Heart left ventricle (tissue), 16 donors: Measurements from ENCODE around the gene NPY5R. TPM values are rescaled to one million over a fixed set of nuclear protein-coding genes. Genes with fewer than 3 reads are reported as not detected.
A peak's percentile ranks its signal among the peaks of the same experiment; 100 is the strongest.

Experiments used
- ATAC-seq, 4 donors: fragments of 200-7000 bp; cut with Tn5 transposase; one replicate each; pipeline ENCODE4 v1.9.1; 2020 to 2022; ENCODE audit warnings: moderate library complexity in 4 of 4, mild to moderate bottlenecking in 3 of 4, moderate number of reproducible peaks in 1 of 4
- DNase-seq, 5 donors: peaks; one replicate each; pipeline ENCODE4 v3.0.0-alpha.2; 2020
- H3K27ac ChIP-seq, 12 donors: fragments of 200-600 bp; sonication (generic) in 4 of 12; one replicate each; pipeline versions ENCODE4 v1.5.0 to v1.8.0; 2016 to 2022; ENCODE audit warnings: mild to moderate bottlenecking in 2 of 12
- H3K27me3 ChIP-seq, 9 donors: fragments of 200-600 bp; sonication (generic) in 2 of 9; one replicate each; pipeline versions ENCODE4 v1.5.1 to v1.8.0; 2016 to 2022; ENCODE audit warnings: mild to moderate bottlenecking in 3 of 9
- H3K36me3 ChIP-seq, 9 donors: fragments of 200-600 bp; sonication (generic) in 2 of 9; one replicate each; pipeline versions ENCODE4 v1.5.0 to v1.8.0; 2018 to 2022; ENCODE audit warnings: mild to moderate bottlenecking in 2 of 9
- H3K4me1 ChIP-seq, 12 donors: fragments of 200-600 bp; sonication (generic) in 4 of 12; one replicate each; pipeline versions ENCODE4 v1.5.0 to v1.8.0; 2016 to 2022; ENCODE audit warnings: mild to moderate bottlenecking in 3 of 12
- H3K4me3 ChIP-seq, 12 donors: fragments of 200-600 bp; sonication (generic) in 4 of 12; one replicate each; pipeline versions ENCODE4 v1.5.0 to v1.8.0; 2017 to 2022; ENCODE audit warnings: mild to moderate bottlenecking in 9 of 12, moderate library complexity in 4 of 12
- H3K9me3 ChIP-seq, 12 donors: fragments of 200-600 bp; sonication (generic) in 4 of 12; one replicate each; pipeline versions ENCODE4 v1.5.0 to v1.8.0; 2016 to 2022; ENCODE audit warnings: mild to moderate bottlenecking in 1 of 12
- CTCF ChIP-seq, 12 donors: fragments of 200-600 bp; sonication (generic) in 4 of 12; IDR thresholded peaks; one replicate each; pipeline versions ENCODE4 v1.5.0 to v1.8.0; 2018 to 2022; ENCODE audit warnings: antibody characterized with exemption in 12 of 12, mild to moderate bottlenecking in 5 of 12
- POLR2A ChIP-seq, 2 donors: fragments of 450-650 bp; IDR thresholded peaks; one replicate each; pipeline ENCODE4 v1.6.1; 2017; ENCODE audit warnings: antibody characterized with exemption in 2 of 2, mild to moderate bottlenecking in 2 of 2, moderate library complexity in 2 of 2
- WGBS, 4 donors: extraction: QIAGEN DNeasy Blood & Tissue Kit in 2 of 4; methylation state at CpG; one replicate each; pipeline versions ENCODE4 v1.1.5 to v1.1.7; 2013 to 2018; 5-methylcytosine and 5-hydroxymethylcytosine counted together
- intact Hi-C, 10 donors: fragments of 100-400 bp; cut with DNase I; formaldehyde crosslinking; loops; one replicate each; pipeline versions ENCODE4 v1.11.1 to v1.14.2; 2022
- polyA plus RNA-seq, 2 donors: library from polyadenylated mRNA; stranded (reverse); fragments of 200-250 nt; gene quantifications; one replicate each; pipeline ENCODE4 v1.2.3, GENCODE V29; 2013
- total RNA-seq, 9 donors: library from RNA; depleted of rRNA in 2 of 9; stranded (reverse); fragments of >200 nt in 2 of 9; fragmentation: NEBNext Ultra II Directional in 3 of 9; extraction: Animal tissue kit (Norgen Biotek cat#: 25700) in 3 of 9; gene quantifications; one replicate each; pipeline versions ENCODE4 v1.1.0 to v1.2.4, GENCODE V29; 2016 to 2023
- donor health status: ischemic (EF 13 %, LVEDD 7.1; RV severe dilation, severe dysfunction).
- donor health status: healthy with polysubstance abuse.
- donor health status: DM: no; HTN: yes; CAD: no.
- donor health status: DM: no; HTN: no; CAD: no.
- donor health status: ischemic (EF 25% LVEDD 6.9; RV normal size, moderate dysfunction).
- donor health status: ischemic (EF 25% LVEDD 5.7; RV mildly dilated, moderate dysfunction).
- donor health status: healthy.
- donor health status: DM: yes; HTN: yes; CAD: no.
- donor health status: ischemic (EF 35%, LVEDD 5.7; RV mildly dilated, moderate dysfunction).
- donor health status: nonischemic (EF 11% LVEDD 7.7; RV severe dilation, severe dysfunction).
- donor health status: DM: yes; HTN: yes; CAD: no.
- donor health status: PGD.
- donor health status: ischemic (EF 29% LVEDD 5.4; RV normal size, mild dysfunction).
- donor health status: nonischemic (EF 23%, LVEDD 6.1; RV moderate dilation, normal function).

The NPY5R gene
- total and polyA plus RNA-seq, 11 donors, result 0.04 to 0.52 (median 0.17) TPM; not detected in 5

GRCh38 chr4:163392328-163392727 lies 48.6 kb downstream of the NPY5R start:
- Histone ChIP-seq H3K36me3 (no peaks in the 10 kb centered on the region), H3K4me3 (no peak overlapping the region), H3K9me3 (peaks cover 0 to 2% (median 0%) of the 10 kb centered on the region in 12 donors), H3K4me1 (peaks cover 0 to 6% (median 0%) of the 10 kb centered on the region in 12 donors), H3K27ac (peak overlapping the region in 3 of 12 donors; percentile 16 to 41 (median 23)), H3K27me3 (no peaks in the 10 kb centered on the region)
- TF ChIP-seq CTCF (IDR thresholded peaks at IDR 0.05) (no peak), POLR2A (IDR thresholded peaks at IDR 0.05) (no peak)
- 35 to 48% (median 42%) methylated on average over 4 of the region's 4 CpGs for WGBS, 4 donors
- intact Hi-C loops, result loop anchor here in 1 of 10 donors (5.0 kb wide), 1 partner anchor 50 kb away; the partner anchor contains the start of gene NPY5R
- ATAC-seq (no peak), DNase-seq (no peak)

- no peak for ATAC-seq
- DNase-seq, result no peak
- WGBS, 4 donors, result 82 to 89% (median 87%) methylated on average over 6 of the region's 6 CpGs
- Histone ChIP-seq H3K4me3 (no peak overlapping the region), H3K4me1 (peaks cover 0 to 6% (median 0%) of the 10 kb centered on the region in 12 donors), H3K27me3 (no peaks in the 10 kb centered on the region), H3K9me3 (peaks cover 0 to 6% (median 0%) of the 10 kb centered on the region in 12 donors), H3K36me3 (no peaks in the 10 kb centered on the region), H3K27ac (no peak overlapping the region)
- no peak for TF ChIP-seq POLR2A (IDR thresholded peaks at IDR 0.05)
- no peak for TF ChIP-seq CTCF (IDR thresholded peaks at IDR 0.05)
- intact Hi-C loops, result loop anchor here in 1 of 10 donors (5.0 kb wide), 1 partner anchor 51 kb away; the partner anchor contains the start of gene NPY5R
Observed at GRCh38 chr4:163393471-163393870, 49.8 kb downstream of the NPY5R start.

- Histone ChIP-seq H3K27me3 (no peaks in the 10 kb centered on the region), H3K36me3 (no peaks in the 10 kb centered on the region), H3K27ac (peak overlapping the region in 2 of 12 donors; percentile 18 to 33), H3K4me3 (peak overlapping the region in 3 of 12 donors; percentile 32 to 48 (median 43)), H3K9me3 (peaks cover 0 to 6% (median 0%) of the 10 kb centered on the region in 12 donors), H3K4me1 (peaks cover 0 to 6% (median 0%) of the 10 kb centered on the region in 12 donors)
- intact Hi-C loops, result no loop called here
- TF ChIP-seq POLR2A (IDR thresholded peaks at IDR 0.05), result no peak
- TF ChIP-seq CTCF (IDR thresholded peaks at IDR 0.05), result no peak
- DNase-seq, result no peak
- peak in 2 of 4 donors; percentile 48 to 58 for ATAC-seq
Observed at GRCh38 chr4:163395055-163395454, 51.4 kb downstream of the NPY5R start.

- Histone ChIP-seq H3K4me3 (peak overlapping the region in 8 of 12 donors; percentile 11 to 48 (median 25)), H3K36me3 (no peaks in the 10 kb centered on the region), H3K4me1 (peaks cover 0 to 6% (median 0%) of the 10 kb centered on the region in 12 donors), H3K27me3 (no peaks in the 10 kb centered on the region), H3K27ac (peak overlapping the region in 3 of 12 donors; percentile 13 to 23 (median 18)), H3K9me3 (peaks cover 0 to 6% (median 0%) of the 10 kb centered on the region in 12 donors)
- intact Hi-C loops, result no loop called here
- TF ChIP-seq CTCF (IDR thresholded peaks at IDR 0.05) (no peak), POLR2A (IDR thresholded peaks at IDR 0.05) (no peak)
- ATAC-seq (no peak), DNase-seq (no peak)
- WGBS, 4 donors, result 39 to 58% (median 57%) methylated on average over 5 of the region's 5 CpGs
Observed at GRCh38 chr4:163395758-163396157, 52.1 kb downstream of the NPY5R start.
